H9 (cell line): ENCODE measurements around the gene TMEM119. TPM values are rescaled to one million over a fixed set of nuclear protein-coding genes. Genes with fewer than 3 reads are reported as not detected.

Experiments
- DNase-seq: peaks from one replicate; pipeline ENCODE4 v3.0.0-alpha.2; 2017
- H2AFZ ChIP-seq: one replicate; pipeline ENCODE4 v1.6.1; 2013; ENCODE audit warnings: mild to moderate bottlenecking, low read length, control low read depth, moderate library complexity
- H2AK5ac ChIP-seq: 2 replicates; pipeline ENCODE4 v1.6.1; 2013; ENCODE audit warnings: low read length, control low read depth, mixed read lengths; ENCODE audit not compliant: insufficient read length
- H2BK120ac ChIP-seq: one replicate; pipeline ENCODE4 v1.6.1; 2013; ENCODE audit warnings: low read depth, mild to moderate bottlenecking, low read length, control low read depth, inconsistent platforms; ENCODE audit not compliant: poor library complexity, severe bottlenecking
- H2BK12ac ChIP-seq: 2 replicates; pipeline ENCODE4 v1.6.1; 2013; ENCODE audit warnings: low read length, control low read depth, mixed read lengths, low read depth; ENCODE audit not compliant: insufficient read length
- H2BK15ac ChIP-seq: 2 replicates; pipeline ENCODE4 v1.6.1; 2013; ENCODE audit warnings: low read depth, low read length, control low read depth
- H2BK20ac ChIP-seq: one replicate; pipeline ENCODE4 v1.6.1; 2013; ENCODE audit warnings: low read depth, mild to moderate bottlenecking, low read length, control low read depth, inconsistent platforms; ENCODE audit not compliant: poor library complexity, severe bottlenecking
- H2BK5ac ChIP-seq: 2 replicates; pipeline ENCODE4 v1.6.1; 2013; ENCODE audit warnings: low read length, control low read depth, mixed read lengths; ENCODE audit not compliant: insufficient read length
- H3K14ac ChIP-seq: 2 replicates; pipeline ENCODE4 v1.6.1; 2013; ENCODE audit warnings: low read length, control low read depth; ENCODE audit not compliant: insufficient read depth
- H3K18ac ChIP-seq: 2 replicates; pipeline ENCODE4 v1.6.1; 2013; ENCODE audit warnings: low read depth, mild to moderate bottlenecking, mixed read lengths, low read length, control low read depth; ENCODE audit not compliant: insufficient read length
- H3K23ac ChIP-seq: 2 replicates; pipeline ENCODE4 v1.6.1; 2013; ENCODE audit warnings: low read length, control low read depth, mixed read lengths, low read depth; ENCODE audit not compliant: insufficient read length
- H3K23me2 ChIP-seq: 2 replicates; pipeline ENCODE4 v1.6.1; 2013; ENCODE audit warnings: low read depth, mild to moderate bottlenecking, mixed read lengths, low read length, control low read depth; ENCODE audit not compliant: insufficient read length, poor library complexity, severe bottlenecking
- H3K27ac ChIP-seq: 2 replicates; pipeline ENCODE4 v1.5.1; 2013; ENCODE audit warnings: low read length, control low read depth, mixed read lengths, low read depth; ENCODE audit not compliant: insufficient read length
- H3K27me3 ChIP-seq: 2 replicates; pipeline ENCODE4 v1.6.1; 2013; ENCODE audit warnings: low read length, control low read depth, inconsistent platforms; ENCODE audit not compliant: insufficient read depth
- H3K4ac ChIP-seq: 2 replicates; pipeline ENCODE4 v1.6.1; 2013; ENCODE audit warnings: low read depth, mild to moderate bottlenecking, control low read depth, inconsistent platforms, low read length, moderate library complexity
- H3K4me1 ChIP-seq: 2 replicates; pipeline ENCODE4 v1.6.1; 2013; ENCODE audit warnings: low read length, control low read depth, inconsistent platforms; ENCODE audit not compliant: insufficient read depth
- H3K4me2 ChIP-seq: 2 replicates; pipeline ENCODE4 v1.6.1; 2013; ENCODE audit warnings: low read length, control low read depth, mixed read lengths; ENCODE audit not compliant: insufficient read length, insufficient read depth
- H3K56ac ChIP-seq: 2 replicates; pipeline ENCODE4 v1.6.1; 2013; ENCODE audit warnings: low read depth, mild to moderate bottlenecking, mixed read lengths, low read length, control low read depth; ENCODE audit not compliant: insufficient read length
- H3K79me1 ChIP-seq: 2 replicates; pipeline ENCODE4 v1.6.1; 2013; ENCODE audit warnings: low read depth, mild to moderate bottlenecking, moderate library complexity, low read length, control low read depth, inconsistent platforms; ENCODE audit not compliant: insufficient read depth, poor library complexity, severe bottlenecking
- H3K79me2 ChIP-seq: 2 replicates; pipeline ENCODE4 v1.6.1; 2013; ENCODE audit warnings: low read length, control low read depth, inconsistent platforms; ENCODE audit not compliant: insufficient read depth
- H3K9ac ChIP-seq: 2 replicates; pipeline ENCODE4 v1.6.1; 2013; ENCODE audit warnings: low read length, control low read depth, mixed read lengths; ENCODE audit not compliant: insufficient read length; ENCODE audit errors: extremely low read depth
- H3K9me3 ChIP-seq: one replicate; pipeline ENCODE4 v1.6.1; 2013; ENCODE audit warnings: low read depth, low read length, inconsistent platforms; ENCODE audit not compliant: control insufficient read depth
- H3T11ph ChIP-seq: one replicate; pipeline ENCODE4 v1.6.1; 2013; ENCODE audit warnings: mild to moderate bottlenecking, low read length, control low read depth, inconsistent platforms
- H4K20me1 ChIP-seq: one replicate; pipeline ENCODE4 v1.6.1; 2013; ENCODE audit not compliant: control insufficient read depth, insufficient read length, insufficient read depth
- H4K5ac ChIP-seq: 2 replicates; pipeline ENCODE4 v1.6.1; 2013; ENCODE audit warnings: low read depth, mild to moderate bottlenecking, mixed read lengths, low read length, control low read depth; ENCODE audit not compliant: insufficient read length
- H4K8ac ChIP-seq: replicated peaks from 2 replicates; pipeline ENCODE4 v1.6.1; 2013; ENCODE audit warnings: low read length, control low read depth, mixed read lengths, low read depth; ENCODE audit not compliant: insufficient read length
- H4K91ac ChIP-seq: 2 replicates; pipeline ENCODE4 v1.6.1; 2013; ENCODE audit warnings: low read depth, mild to moderate bottlenecking, moderate library complexity, mixed read lengths, low read length, control low read depth; ENCODE audit not compliant: insufficient read length
- H3K27ac Mint-ChIP-seq, 3 experiments: 2 replicates in 2 of 3; 3 replicates in 1 of 3; pipeline ENCODE4 v1.8.0; 2020 to 2021; ENCODE audit warnings: mixed read lengths in 3 of 3, mild to moderate bottlenecking in 1 of 3, moderate library complexity in 1 of 3
- H3K27me3 Mint-ChIP-seq: 2 replicates; pipeline ENCODE4 v1.8.0; 2021; ENCODE audit warnings: low read depth, mild to moderate bottlenecking, moderate library complexity, mixed read lengths
- H3K36me3 Mint-ChIP-seq, 3 experiments: 2 replicates in 2 of 3; 3 replicates in 1 of 3; pipeline ENCODE4 v1.8.0; 2020 to 2021; ENCODE audit warnings: low read depth in 3 of 3, mixed read lengths in 3 of 3; ENCODE audit not compliant: insufficient read depth in 1 of 3
- H3K4me1 Mint-ChIP-seq, 2 experiments: 2 replicates each; pipeline ENCODE4 v1.8.0; 2020; ENCODE audit warnings: mixed read lengths in 2 of 2
- H3K4me3 Mint-ChIP-seq, 2 experiments: 2 replicates in 1 of 2; 3 replicates in 1 of 2; pipeline ENCODE4 v1.8.0; 2020 to 2021; ENCODE audit warnings: mild to moderate bottlenecking in 2 of 2, mixed read lengths in 2 of 2, moderate library complexity in 1 of 2
- H3K9me3 Mint-ChIP-seq, 2 experiments: 2 replicates in 1 of 2; 3 replicates in 1 of 2; pipeline ENCODE4 v1.8.0; 2020; ENCODE audit warnings: mild to moderate bottlenecking in 2 of 2, mixed read lengths in 2 of 2, moderate library complexity in 1 of 2
- WGBS: extraction: QIAGEN DNeasy Blood & Tissue Kit; methylation state at CpG from one replicate; pipeline ENCODE4 v1.1.7; 2013; ENCODE audit warnings: missing lambda C conversion rate, low lambda C conversion rate, mixed read lengths; ENCODE audit not compliant: insufficient read length; ENCODE audit errors: extremely low coverage; 5-methylcytosine and 5-hydroxymethylcytosine counted together
- total RNA-seq: library from RNA; stranded (reverse); gene quantifications from 2 replicates; pipeline ENCODE4 v1.2.1, GENCODE V29; 2021
- TF ChIP-seq, protein P1 (sequence below): fragments of 200-600 bp; sonication (generic); conservative IDR thresholded peaks from 3 replicates; pipeline ENCODE4 v1.8.0; 2021; ENCODE audit warnings: antibody characterized with exemption, mild to moderate bottlenecking

The TMEM119 gene
- total RNA-seq, 1 experiment from 2014 or later: not detected

DNA sequence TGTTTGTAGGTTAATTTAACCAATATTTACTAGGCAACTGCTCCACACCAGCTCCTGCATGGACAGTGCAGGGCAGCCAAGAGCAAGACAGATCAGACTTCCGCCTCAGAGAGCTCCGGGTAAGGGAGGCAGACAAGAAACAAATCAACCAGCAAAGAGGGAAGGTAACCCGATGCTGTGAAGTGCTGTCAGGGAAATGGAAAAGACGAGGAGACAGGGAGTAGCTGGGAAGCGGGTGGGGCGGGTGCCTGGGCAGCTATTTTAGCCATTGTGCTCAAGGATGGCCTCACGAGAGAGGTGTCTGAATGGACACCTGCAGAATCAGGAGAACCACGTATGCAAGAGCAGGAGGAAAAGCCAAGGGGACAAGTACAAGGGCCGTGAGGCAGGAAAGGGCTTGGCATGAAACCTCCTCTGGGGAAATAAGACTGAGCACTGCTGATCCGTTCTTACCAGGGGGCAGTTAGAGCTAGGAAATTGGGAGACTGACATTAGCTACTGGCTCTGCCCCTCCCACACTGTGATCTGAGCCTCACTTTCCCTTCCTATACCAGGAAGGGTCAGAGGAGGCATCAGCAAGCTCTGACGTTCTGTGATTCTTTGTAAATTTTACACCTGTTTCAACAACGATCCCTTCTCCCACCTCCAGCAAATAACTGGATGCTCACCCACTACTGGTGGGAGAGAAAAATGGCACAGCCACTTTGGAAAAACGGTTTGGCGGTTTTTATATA, 6.5 kb upstream of the TMEM119 start:
- Mint-ChIP-seq H3K9me3 (no peaks in the 10 kb centered on the region; a peak in 1 of 5 replicates), H3K4me1 (peaks cover 16 to 27% of the 10 kb centered on the region in 2 experiments), H3K27me3 (no peaks in the 10 kb centered on the region; the same call in 1 of the 2 replicates), H3K36me3 (no peaks in the 10 kb centered on the region), H3K4me3 (no peak overlapping the region; a peak in 1 of 5 replicates), H3K27ac (peak overlapping the region in 2 of 3 experiments; percentile 2 to 56; a peak in 3 of 7 replicates)
- no peak overlapping the region for H2AFZ ChIP-seq
- no peak for DNase-seq
- H3K23ac ChIP-seq: no peak overlapping the region
- no peaks in the 10 kb centered on the region for H3K4me1 ChIP-seq
- no peaks in the 10 kb centered on the region for H3K23me2 ChIP-seq
- TF ChIP-seq, protein P1, sequence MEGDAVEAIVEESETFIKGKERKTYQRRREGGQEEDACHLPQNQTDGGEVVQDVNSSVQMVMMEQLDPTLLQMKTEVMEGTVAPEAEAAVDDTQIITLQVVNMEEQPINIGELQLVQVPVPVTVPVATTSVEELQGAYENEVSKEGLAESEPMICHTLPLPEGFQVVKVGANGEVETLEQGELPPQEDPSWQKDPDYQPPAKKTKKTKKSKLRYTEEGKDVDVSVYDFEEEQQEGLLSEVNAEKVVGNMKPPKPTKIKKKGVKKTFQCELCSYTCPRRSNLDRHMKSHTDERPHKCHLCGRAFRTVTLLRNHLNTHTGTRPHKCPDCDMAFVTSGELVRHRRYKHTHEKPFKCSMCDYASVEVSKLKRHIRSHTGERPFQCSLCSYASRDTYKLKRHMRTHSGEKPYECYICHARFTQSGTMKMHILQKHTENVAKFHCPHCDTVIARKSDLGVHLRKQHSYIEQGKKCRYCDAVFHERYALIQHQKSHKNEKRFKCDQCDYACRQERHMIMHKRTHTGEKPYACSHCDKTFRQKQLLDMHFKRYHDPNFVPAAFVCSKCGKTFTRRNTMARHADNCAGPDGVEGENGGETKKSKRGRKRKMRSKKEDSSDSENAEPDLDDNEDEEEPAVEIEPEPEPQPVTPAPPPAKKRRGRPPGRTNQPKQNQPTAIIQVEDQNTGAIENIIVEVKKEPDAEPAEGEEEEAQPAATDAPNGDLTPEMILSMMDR: no peak
- H4K91ac ChIP-seq: no peak overlapping the region
- no peak overlapping the region for H4K5ac ChIP-seq
- H3K56ac ChIP-seq: no peak overlapping the region
- no peak overlapping the region for H2AK5ac ChIP-seq
- H4K20me1 ChIP-seq: no peaks in the 10 kb centered on the region
- no peak overlapping the region for H2BK5ac ChIP-seq
- no peak overlapping the region for H3T11ph ChIP-seq
- WGBS: no CpG with 5 or more reads among the region's 14 CpGs
- no peaks in the 10 kb centered on the region for H3K27me3 ChIP-seq
- H2BK20ac ChIP-seq: no peak overlapping the region
- no peak overlapping the region for H3K18ac ChIP-seq
- no peak overlapping the region for H2BK15ac ChIP-seq
- H3K4me2 ChIP-seq: no peak overlapping the region
- H2BK120ac ChIP-seq: no peak overlapping the region
- no peak overlapping the region for H3K27ac ChIP-seq
- no peak overlapping the region for H3K4ac ChIP-seq
- H3K14ac ChIP-seq: no peak overlapping the region; the same call in 1 of the 2 replicates
- H3K9ac ChIP-seq: no peak overlapping the region
- H3K79me2 ChIP-seq: no peaks in the 10 kb centered on the region
- H4K8ac ChIP-seq: no peak overlapping the region
- H2BK12ac ChIP-seq: no peak overlapping the region
- no peaks in the 10 kb centered on the region for H3K79me1 ChIP-seq
- no peaks in the 10 kb centered on the region for H3K9me3 ChIP-seq
